Stimulated activated CD8-positive, alpha-beta memory T cell treated with anti-CD3 and anti-CD28 coated beads, Interleukin-4, amount 100 ng/mL, for 24 hours (primary cell): ENCODE measurements around the gene OAS1.
"Not testable (repeated sequence)": the region's sequence is repeated elsewhere in the genome, so short reads cannot be mapped to it uniquely, and the experiment has no call there.

Experiments
- DNase-seq: peaks from one replicate; pipeline ENCODE4 v3.0.0-alpha.2; 2020; ENCODE audit warnings: low read depth

Gene OAS1

DNA sequence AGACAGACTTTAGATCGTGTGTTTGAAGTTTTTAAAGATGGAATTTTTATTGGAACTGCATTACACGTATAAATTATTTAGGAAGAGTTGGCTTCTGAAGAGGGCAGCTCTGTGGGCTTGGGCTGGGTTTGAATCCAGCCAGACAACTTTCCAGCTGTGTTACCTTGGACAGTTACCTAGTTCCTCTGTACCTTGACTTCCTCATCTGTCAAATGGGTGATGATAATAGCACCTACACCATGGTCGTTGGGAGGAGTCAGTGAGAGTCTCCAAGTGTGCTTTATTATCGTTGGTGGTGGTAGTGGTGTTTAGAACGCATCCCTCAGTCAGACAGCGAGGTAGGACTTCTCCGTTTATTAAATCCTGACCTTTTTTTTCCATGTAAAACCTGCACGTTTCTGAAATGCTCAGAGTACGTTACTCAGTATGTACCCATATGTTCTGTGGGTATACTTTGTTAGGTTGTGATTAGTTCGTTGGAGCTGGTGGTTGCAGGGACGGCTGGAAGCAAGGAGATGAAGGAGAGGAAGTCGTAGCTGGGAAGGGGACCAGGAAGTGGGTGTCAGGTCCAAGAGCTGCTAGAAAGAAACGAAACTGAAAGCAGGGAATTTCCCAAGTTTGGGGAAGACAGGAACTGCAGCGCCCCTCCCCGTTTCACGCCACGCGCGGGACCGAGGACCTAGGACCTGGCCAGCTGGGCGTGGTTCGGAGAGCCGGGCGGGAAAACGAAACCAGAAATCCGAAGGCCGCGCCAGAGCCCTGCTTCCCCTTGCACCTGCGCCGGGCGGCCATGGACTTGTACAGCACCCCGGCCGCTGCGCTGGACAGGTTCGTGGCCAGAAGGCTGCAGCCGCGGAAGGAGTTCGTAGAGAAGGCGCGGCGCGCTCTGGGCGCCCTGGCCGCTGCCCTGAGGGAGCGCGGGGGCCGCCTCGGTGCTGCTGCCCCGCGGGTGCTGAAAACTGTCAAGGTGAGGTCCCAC is 31.3 kb downstream of the OAS1 start, which contains the start of gene OAS3:
Gene OAS3 (plus strand): TSS at position 734 of the 979 bp plus-strand sequence. CDS start 57 bp downstream, at position 791.
- DNase-seq = peak; percentile 52

DNA sequence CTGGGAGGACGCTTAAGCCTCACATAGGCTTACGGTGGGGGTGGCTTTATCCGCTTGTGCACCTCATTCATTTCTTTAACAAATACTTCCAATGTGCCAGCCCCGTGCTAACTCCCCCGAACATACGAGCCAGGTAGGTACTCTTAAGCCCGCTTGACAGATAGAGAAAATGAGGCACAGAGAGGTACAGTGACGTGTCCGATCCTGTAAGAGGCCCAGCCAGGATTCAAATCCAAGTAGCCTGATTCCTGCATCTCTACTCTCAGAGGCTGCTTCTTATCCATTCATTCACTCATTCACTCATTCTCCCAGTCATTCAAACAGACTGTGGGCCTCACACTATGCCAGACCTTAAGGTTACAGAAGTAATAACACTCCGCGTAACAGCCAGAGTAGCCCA is 32.0 kb downstream of the OAS1 start:
- no peak for DNase-seq

- DNase-seq = no peak
Measured at GRCh38 chr12:112939761-112940381, 33.1 kb downstream of the OAS1 start.

GRCh38 chr12:112941528-112942335 is 35.0 kb downstream of the OAS1 start:
- DNase-seq = no peak

DNA sequence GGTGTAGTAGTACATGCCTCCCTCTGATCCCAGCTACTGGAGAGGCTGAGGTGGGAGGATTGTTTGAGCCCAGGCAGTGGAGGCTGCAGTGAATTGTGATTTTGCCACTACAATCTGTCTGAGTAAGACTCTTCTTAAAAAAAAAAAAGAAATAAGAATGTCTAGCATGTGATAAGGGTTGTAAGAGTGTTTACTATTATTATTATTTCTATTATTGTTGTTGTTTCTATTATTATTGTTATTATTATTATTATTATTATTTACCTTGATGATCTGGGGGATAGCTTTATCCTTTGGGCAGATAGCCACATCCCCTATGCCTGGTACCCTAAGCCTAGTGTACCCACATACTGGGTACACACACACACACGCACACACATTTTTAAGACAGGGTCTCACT is 35.8 kb downstream of the OAS1 start:
- DNase-seq = no peak

DNA sequence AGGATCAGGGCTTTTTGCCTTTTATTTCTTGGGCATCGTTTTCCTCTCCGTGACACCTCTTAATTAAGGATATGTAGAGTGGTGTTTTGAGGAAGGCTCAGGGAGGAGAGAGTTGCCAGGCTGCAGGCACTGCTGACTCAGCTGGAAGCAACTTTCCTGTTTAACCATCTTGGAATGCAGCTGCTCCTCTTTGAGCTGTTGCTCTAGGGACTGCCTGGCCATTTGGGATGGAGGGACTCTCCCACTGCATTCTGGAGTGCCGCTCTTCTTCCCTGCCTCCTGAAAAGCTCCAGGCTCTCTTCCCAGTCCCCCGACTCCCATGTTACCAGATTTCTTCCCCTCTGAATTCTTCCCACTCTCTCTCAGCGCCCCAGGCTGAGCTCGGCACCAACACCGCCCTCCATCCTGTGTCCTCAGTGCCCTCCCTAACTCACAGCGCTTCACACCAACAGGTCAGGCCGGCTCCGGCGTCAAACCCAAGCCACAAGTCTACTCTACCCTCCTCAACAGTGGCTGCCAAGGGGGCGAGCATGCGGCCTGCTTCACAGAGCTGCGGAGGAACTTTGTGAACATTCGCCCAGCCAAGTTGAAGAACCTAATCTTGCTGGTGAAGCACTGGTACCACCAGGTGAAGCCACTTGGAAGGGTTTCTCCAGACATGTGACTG is 37.4 kb downstream of the OAS1 start:
- no peak for DNase-seq

DNA sequence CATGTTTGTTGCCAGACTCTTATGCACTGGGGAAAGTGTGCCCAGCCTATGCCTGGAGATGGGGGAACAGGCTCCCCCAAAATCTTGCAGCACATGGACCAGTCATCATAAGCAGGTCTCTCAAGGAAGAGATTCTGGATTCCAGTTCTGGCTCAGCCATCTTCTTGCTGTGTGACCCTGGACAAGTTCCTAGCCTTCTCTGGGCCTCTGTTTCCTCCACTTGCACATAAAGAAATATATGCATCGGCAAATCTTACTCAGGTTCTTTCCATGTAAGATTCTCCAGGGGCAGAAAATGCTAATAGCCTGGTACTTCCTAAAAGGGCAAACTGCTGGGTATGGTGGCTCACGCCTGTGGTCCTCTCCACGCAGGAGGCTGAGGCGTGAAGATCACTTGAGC is 38.8 kb downstream of the OAS1 start:
- no peak for DNase-seq

- no peak for DNase-seq
Measured at GRCh38 chr12:112946236-112947000, 39.7 kb downstream of the OAS1 start.

DNA sequence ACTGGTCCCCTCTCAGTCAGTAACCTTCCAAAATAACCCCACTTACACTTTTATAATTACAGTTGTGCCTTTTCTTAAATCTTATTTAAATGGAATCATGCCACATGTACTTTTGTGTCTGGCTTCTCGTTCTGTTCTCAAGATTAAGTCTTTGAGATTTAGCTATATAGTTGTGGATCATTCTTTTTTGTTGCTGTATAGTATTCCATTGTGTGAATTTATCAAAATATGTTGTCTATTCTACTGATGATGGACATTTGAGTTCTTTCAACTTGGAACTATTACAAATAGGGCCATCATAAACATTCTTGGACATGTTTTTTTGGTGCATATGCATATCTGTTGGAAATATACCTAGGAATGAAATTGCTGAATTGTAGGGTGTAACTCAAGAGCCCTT is 40.6 kb downstream of the OAS1 start:
- DNase-seq = no peak

DNA sequence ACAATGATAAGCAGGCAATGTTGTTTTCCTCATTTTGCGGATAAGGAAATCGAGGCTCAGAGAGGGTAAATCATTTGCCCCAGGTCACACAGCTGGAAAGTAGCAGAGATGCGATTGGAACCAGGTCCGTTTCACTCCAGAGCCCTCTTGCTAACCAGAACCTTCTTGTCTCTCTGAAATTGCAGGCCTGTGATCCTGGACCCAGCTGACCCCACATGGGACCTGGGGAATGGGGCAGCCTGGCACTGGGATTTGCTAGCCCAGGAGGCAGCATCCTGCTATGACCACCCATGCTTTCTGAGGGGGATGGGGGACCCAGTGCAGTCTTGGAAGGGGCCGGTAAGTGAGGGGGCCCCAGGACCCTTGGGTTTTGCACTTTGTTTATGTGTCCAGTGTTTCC is 41.0 kb downstream of the OAS1 start:
- no peak for DNase-seq

- no peak for DNase-seq
Measured at GRCh38 chr12:112948806-112949205, 42.0 kb downstream of the OAS1 start.

GRCh38 chr12:112950701-112951100 is 43.9 kb downstream of the OAS1 start:
- DNase-seq = no peak

GRCh38 chr12:112957125-112957524 is 50.4 kb downstream of the OAS1 start:
- DNase-seq = not testable (repeated sequence)

- no peak for DNase-seq
Measured at GRCh38 chr12:112961074-112961473, 54.3 kb downstream of the OAS1 start.

GRCh38 chr12:112961536-112961935 is 54.8 kb downstream of the OAS1 start:
- no peak for DNase-seq

GRCh38 chr12:112962561-112962960 is 55.8 kb downstream of the OAS1 start:
- no peak for DNase-seq

GRCh38 chr12:112963227-112963861 is 56.6 kb downstream of the OAS1 start:
- no peak for DNase-seq

DNA sequence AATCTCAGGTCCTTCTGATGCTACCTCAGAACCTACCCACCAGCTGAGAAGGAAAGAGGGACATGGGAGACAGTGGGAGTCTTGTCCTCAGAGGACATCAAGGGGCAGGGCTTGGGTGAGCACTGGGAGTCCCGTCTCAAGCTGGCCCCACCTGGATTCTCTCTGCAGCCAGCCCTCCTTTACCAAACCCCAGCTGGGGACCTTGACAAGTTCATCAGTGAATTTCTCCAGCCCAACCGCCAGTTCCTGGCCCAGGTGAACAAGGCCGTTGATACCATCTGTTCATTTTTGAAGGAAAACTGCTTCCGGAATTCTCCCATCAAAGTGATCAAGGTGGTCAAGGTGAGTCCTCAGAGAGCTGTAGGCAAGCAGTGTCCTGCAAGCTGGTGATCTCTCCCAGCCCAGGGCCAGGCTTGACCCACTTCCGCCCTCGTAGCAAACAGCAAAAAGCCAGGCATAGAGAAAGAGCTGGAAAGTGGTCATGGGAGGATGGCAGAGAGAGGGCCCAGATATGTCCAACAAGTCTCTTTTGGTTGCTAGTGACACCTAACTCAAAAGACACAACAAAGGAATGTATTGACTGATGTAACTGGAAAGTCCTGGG is 57.4 kb downstream of the OAS1 start:
- no peak for DNase-seq

DNA sequence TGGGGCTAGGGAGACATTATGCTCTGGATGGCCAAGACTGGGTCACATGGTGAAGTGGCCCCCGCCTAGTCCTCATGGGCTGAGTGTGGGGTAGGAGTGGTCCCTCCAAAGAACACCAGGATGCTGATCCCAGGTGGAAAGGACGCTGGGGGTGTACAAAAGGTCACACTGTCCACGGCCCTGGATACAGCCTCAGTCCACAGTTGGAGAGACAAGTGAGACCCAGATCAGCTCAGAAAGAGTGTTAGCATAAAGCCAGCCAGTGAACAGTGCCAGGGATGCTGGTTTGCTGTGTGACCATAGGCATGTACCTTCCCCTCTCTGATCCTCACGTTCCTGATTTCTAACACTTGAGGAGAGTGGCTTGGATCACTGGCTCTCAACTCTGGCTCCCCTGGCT is 58.2 kb downstream of the OAS1 start:
- no peak for DNase-seq

GRCh38 chr12:112965643-112966042 is 58.9 kb downstream of the OAS1 start:
- DNase-seq = no peak
